ENCODE results near the gene U2AF1L4.

U2AF1L4 gene, protein sequence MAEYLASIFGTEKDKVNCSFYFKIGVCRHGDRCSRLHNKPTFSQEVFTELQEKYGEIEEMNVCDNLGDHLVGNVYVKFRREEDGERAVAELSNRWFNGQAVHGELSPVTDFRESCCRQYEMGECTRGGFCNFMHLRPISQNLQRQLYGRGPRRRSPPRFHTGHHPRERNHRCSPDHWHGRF

GRCh38 chr19:35745328-35746086 lies at the start of gene U2AF1L4, which contains the start of gene PSENEN:
TSS of gene U2AF1L4 (minus strand) at chr19:35745418. CDS start at chr19:35745391, 27 bp downstream.
TSS of gene PSENEN (plus strand) at chr19:35745651. CDS start at chr19:35745931, 280 bp downstream.
- peak; percentile 99 for DNase-seq

DNA sequence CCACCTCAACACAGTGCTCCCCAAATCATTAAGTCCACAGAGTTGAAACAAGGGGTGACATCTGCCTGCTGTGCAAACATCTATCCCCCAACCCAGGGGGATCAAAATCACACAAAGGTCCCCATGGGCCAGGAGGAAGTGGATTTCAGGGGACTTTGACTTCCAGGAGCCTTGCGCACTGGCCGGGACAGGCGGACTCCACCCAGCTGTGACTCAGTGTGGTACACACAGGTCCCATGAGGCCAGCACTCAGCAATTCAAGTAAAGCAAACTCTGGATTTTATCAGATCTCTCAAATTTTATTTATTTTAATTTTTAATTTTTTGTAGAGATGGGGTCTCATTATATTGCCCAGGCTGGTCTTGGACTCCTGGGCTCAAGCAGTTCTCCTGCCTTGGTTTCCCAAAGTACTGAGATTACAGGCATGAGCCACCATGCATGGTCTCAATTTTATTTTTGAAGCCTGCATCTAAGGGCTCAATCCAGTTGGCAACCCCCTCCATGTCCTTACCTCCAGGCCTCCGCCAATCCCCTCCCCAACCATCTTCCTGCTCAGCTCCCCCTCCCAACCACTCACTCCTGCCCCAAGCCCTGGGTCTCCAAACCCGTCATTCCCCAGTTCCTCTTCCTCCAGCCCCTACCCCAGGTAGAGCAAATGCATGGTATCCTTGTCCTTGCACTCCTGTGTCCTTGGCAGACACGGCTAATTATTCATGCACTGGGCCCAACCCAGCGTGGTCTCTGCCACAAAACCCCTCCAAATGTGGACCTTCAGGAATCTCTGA lies 48.4 kb upstream of the U2AF1L4 start:
- DNase-seq, result no peak

DNA sequence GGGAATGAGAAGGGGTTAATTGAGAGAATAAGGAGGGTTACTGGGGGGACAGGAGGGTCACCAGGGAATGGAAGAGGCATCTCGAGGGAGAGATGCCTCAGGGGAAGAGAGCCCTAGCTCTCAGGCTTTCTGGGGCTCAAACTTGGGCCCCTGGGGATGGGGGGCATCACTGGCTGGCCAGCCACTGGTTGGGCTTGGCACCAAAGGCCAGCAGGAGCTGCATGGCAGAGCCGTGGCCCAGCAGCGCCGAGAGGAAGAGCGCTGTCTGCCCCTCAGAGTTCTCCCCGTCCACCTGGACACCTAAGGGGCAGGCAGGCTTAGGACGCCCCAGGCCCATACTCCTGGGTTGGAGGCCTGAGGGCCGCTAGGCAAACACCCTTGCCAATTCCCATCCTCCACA lies 47.7 kb upstream of the U2AF1L4 start:
- no peak for DNase-seq

- no peak for DNase-seq
These were observed 47.1 kb upstream of the U2AF1L4 start for GRCh38 chr19:35792312-35792711.

DNA sequence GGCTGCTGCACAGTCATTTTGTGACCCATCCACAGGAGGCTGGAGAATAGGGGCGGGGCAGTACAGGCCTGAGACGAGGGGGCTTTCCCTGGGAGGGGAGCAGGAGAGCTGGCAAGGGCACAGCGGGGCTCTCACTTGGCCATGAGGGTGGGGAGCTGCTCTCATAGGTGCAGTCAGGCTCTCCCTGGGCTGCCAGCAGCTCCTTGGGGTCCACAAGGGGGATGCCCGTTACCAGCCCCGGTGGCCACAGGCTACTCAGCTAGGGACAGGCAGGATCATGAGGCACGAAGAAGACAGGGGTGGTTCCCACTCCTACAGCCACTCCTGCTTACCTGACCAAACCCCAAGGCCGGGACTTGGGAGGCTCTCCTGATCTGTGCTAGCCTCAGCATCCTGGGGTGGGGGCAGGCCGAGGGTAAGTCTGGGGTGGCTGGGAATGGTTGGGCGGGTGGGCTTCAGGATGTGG lies 46.6 kb upstream of the U2AF1L4 start:
- no peak for DNase-seq

GRCh38 chr19:35790981-35791813 lies 46.0 kb upstream of the U2AF1L4 start:
- peak; percentile 77 for DNase-seq

DNA sequence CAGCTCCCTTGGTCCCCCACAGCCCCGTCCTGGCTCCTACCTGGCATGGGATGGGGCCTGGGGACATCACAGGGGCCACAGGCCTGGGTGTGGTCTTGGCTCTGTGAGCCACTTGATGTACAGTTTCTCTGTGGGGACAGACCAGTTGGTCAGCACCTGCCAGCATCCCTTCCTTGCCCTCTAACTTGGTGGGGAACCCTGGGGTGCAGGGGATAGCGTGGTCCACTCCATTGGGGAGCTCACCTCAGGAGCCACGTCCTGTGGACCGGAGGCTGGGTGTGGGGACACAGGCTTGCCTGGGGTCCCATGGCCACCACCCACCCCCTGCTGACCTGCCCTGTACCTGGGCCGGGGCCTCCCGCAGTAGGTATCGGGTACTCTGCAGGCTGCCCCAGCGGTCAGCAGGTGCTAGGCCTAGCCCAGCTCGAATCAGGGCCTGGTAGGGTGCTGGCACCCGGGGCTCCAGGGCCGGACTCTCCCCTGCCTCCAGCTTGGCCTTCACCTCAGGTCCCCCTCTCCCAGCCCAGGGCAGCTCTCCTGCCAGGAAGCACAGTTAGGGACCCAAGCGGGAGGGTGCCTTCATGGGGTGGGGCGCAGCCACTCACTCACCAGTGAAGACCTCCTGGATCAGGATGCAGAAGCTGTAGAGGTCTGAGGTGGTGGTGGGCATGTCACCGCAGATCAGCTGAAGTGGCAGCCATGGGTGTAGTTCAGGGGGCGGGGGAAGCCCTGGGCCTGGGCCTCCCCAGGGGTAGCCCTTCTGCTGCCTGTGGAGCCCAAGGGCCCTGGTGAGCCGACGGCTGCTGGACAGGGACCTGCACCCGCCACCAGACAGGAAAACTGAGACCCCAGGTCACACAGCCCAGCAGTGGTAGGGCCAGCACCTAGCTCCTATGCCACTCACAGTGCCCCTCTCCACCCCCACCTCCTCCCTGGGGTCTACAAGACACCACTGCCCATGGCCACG lies 45.0 kb upstream of the U2AF1L4 start:
- DNase-seq, result no peak

GRCh38 chr19:35789195-35789977 lies 44.2 kb upstream of the U2AF1L4 start:
- no peak for DNase-seq

DNA sequence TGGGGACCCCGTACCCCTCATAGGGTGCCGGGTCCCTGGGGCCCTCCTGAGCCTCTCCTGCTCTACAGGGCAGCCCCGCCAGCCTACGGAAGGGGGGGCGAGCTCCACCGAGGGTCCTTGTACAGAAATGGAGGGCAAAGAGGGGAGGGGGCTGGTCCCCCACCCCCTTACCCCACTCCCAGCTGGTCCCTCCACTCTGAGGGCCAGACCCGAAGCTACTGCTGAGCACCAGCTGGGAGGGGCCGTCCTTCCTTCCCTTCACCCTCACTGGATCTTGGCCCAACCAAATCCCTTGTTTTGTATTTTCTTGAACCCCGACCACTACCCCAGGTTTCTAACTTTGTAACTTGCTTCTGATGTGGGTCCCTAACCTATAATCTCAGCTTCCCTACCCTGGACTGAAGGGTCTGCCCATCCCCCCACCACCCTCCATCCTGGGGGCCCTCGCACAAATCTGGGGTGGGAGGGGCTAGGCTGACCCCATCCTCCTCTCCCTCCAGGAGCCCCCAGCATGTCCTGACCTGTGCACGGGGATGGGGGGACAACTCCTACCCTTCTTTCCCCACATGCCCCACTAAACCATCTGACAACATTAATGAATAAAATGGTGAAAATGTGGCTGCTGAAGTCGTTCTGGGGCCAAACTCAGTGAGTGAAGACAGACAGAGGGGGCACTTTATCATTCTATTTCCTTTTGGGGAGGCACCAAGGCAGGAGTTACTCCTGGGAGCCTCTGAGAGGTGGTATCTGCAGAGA lies 43.2 kb upstream of the U2AF1L4 start:
- DNase-seq, result no peak

GRCh38 chr19:35787227-35787799 lies 42.1 kb upstream of the U2AF1L4 start:
- no peak for DNase-seq

- no peak for DNase-seq
These were observed 41.3 kb upstream of the U2AF1L4 start for GRCh38 chr19:35786299-35787160.

DNA sequence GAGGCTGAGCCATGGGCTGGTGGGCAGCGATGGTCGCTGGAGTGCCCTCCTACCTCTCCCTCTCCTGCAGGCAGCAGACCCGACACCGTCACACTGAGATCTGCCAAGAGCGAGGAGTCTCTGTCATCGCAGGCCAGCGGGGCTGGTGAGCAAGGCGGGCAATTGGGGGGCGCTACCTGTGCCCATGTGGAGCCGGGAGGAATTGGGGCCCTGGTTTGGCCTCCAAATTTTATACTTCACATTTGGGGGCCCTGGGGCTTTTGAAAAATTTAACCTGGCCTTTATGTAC lies 40.1 kb upstream of the U2AF1L4 start:
- no peak for DNase-seq

GRCh38 chr19:35784503-35785338 lies 39.5 kb upstream of the U2AF1L4 start:
- no peak for DNase-seq

DNA sequence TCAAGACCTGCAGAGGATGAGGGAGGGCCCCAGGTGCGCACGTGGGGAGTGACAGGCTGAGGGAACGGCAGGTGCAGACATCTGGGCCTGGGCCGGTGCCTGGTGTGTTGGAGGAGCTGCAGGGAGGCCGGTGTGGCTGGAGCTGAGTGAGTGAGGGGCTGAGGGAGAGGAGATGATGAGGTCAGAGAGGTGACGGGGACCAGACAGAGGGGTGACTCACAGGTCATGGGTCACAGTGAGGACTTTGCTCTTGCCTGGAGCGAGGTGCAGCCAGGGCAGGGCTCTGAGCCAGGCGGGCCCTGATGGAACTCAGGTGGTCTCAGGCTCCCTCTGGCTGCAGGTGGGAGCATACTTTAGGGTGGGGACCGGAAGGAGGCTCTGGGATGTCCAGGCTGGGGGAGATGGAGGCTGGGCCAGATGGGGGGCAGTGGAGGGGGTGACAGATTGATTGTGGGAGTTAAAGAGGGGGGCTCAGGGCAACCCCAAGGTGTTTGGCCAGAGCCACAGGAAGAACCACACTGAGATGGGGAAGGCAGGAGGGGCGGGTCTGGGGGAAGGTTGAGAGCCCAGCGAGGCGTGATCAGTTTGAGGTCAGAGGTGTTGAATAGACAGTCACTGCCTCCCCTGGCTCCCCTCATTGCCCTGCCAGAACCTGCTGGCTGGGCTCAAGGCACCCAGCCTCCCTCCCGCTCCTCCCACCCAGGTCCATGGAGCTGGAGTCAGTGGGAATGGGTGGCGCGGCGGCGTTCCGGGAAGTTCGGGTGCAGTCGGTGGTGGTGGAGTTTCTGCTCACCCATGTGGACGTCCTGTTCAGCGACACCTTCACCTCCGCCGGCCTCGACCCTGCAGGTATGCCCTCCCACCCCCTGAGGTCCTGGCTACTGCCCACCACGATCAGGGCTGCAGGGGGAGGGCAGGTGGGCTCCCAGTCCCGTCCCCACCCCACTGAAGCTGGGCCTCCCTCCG lies 38.5 kb upstream of the U2AF1L4 start:
- no peak for DNase-seq

DNA sequence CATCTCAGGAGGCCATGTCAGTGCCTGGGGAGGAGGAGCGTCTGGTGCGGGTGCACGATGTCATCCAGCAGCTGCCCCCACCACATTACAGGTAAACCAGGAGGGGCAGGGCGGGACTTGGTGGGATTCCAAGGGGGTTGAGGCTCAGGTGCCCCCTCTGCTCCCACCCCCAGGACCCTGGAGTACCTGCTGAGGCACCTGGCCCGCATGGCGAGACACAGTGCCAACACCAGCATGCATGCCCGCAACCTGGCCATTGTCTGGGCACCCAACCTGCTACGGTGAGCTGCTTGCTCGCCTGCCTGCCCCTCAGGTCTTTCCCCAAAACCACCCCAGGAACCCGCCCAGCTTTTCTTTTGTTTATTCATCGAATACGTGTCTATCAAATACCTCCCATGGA lies 37.4 kb upstream of the U2AF1L4 start:
- no peak for DNase-seq

DNA sequence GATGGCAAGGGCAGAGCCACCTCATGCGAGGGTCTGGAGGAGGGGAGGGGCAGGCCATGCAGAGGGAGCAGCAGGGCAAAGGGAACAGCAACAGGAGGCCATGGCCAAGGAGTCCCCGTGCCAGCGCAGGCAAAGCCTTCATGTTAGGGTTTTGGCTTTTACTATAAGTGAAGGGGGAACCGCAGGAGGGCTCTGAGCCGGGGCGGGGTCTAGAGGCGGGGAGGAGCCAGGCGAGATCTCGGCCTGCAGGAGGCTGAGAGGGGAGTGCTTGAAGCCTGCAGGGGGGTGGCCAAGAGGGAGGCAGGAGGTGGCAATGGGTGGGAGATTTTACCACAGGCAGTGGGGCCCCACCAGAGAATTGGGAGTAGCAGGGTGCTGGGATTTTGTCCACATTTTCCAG lies 36.4 kb upstream of the U2AF1L4 start:
- no peak for DNase-seq

GRCh38 chr19:35780717-35781116 lies 35.5 kb upstream of the U2AF1L4 start:
- no peak for DNase-seq

Measured in COR-L47 (cell line).